HCT116 (cell line): Measurements from ENCODE around the gene RRAGA. TPM values are rescaled to one million over a fixed set of nuclear protein-coding genes. Genes with fewer than 3 reads are reported as not detected.
A peak's percentile ranks its signal among the peaks of the same experiment; 100 is the strongest.

Experiments
- ATAC-seq: fragments of 200-7000 bp; cut with Tn5 transposase; 2 replicates; pipeline ENCODE4 v1.9.1; 2020; ENCODE audit warnings: mild to moderate bottlenecking, moderate library complexity
- BruUV-seq: library from RNA; stranded (reverse); fragments of 400-500 nt; replicated peaks from 2 replicates; lab custom pipeline; 2021; lab: Mats Ljungman, UMichigan
- CTCF ChIA-PET: fragments of 300-600 bp; sonication (Branson Sonifier 250); formaldehyde crosslinking; loops from one replicate; lab custom pipeline; 2021; ENCODE audit warnings: antibody characterized with exemption; lab: Charles Lee
- POLR2A ChIA-PET: fragments of 300-600, 350-600 bp; sonication (Branson Sonifier 250); formaldehyde crosslinking; loops from one replicate; lab custom pipeline; 2021; ENCODE audit warnings: antibody characterized with exemption; lab: Charles Lee
- RAD21 ChIA-PET, 2 experiments: fragments of 300-600 bp; sonication (Branson Sonifier 250); formaldehyde crosslinking; loops; one replicate each; lab custom pipeline; 2023; ENCODE audit warnings: low total read pairs in 2 of 2; ENCODE audit not compliant: uncharacterized antibody in 2 of 2, unreplicated experiment in 2 of 2, low non-redundant PET in 1 of 2; lab: Charles Lee
- DNase-seq: peaks from one replicate; pipeline ENCODE4 v3.0.0-alpha.2; 2010; ENCODE audit warnings: low read depth, low spot score
- H2AFZ ChIP-seq: fragments of 200-600 bp; shearing (Covaris generic), sonication (generic); 2 replicates; pipeline ENCODE4 v1.6.1; 2017; ENCODE audit warnings: low read depth, mixed run types, mixed read lengths, antibody characterized with exemption, low read length; ENCODE audit not compliant: poor library complexity, severe bottlenecking
- H3K27ac ChIP-seq: 2 replicates; pipeline ENCODE4 v1.5.1; 2012; ENCODE audit warnings: low read depth, low read length
- H3K27me3 ChIP-seq: fragments of 200-600 bp; sonication (generic); 2 replicates; pipeline ENCODE4 v1.6.1; 2016; ENCODE audit warnings: mixed run types, low read length, mixed read lengths; ENCODE audit not compliant: insufficient read depth
- H3K36me3 ChIP-seq, 2 experiments: fragments of 200-500 bp in 1 of 2; fragments of 200-600 bp in 1 of 2; sonication (Bioruptor generic) in 1 of 2; sonication (generic) in 1 of 2; 2 replicates each; pipeline versions ENCODE4 v1.5.1 to v1.6.1; 2014 to 2016; ENCODE audit warnings: low read length in 2 of 2, inconsistent platforms in 1 of 2, mixed read lengths in 1 of 2, mixed run types in 1 of 2; ENCODE audit not compliant: insufficient read depth in 2 of 2, control insufficient read depth in 1 of 2
- H3K4me1 ChIP-seq, 2 experiments: fragments of 200-600 bp in 1 of 2; sonication (generic) in 1 of 2; 2 replicates each; pipeline versions ENCODE4 v1.5.1 to v1.6.1; 2012 to 2017; ENCODE audit warnings: low read length in 2 of 2, inconsistent platforms in 1 of 2, mild to moderate bottlenecking in 1 of 2, mixed read lengths in 1 of 2, mixed run types in 1 of 2, moderate library complexity in 1 of 2; ENCODE audit not compliant: insufficient read depth in 2 of 2, control insufficient read depth in 1 of 2
- H3K4me2 ChIP-seq: fragments of 200-600 bp; sonication (generic); 2 replicates; pipeline ENCODE4 v1.6.1; 2017; ENCODE audit warnings: mixed run types, low read length, mixed read lengths
- H3K4me3 ChIP-seq, 2 experiments: fragments of 200-600 bp in 1 of 2; sonication (generic) in 1 of 2; replicated peaks in 1 of 2; 2 replicates each; pipeline ENCODE4 v1.5.1; 2011 to 2016; ENCODE audit warnings: low read length in 2 of 2, control low read depth in 1 of 2, low read depth in 1 of 2, mild to moderate bottlenecking in 1 of 2, mixed read lengths in 1 of 2, mixed run types in 1 of 2
- H3K79me2 ChIP-seq: fragments of 200-600 bp; sonication (generic); 2 replicates; pipeline ENCODE4 v1.6.1; 2017; ENCODE audit warnings: mild to moderate bottlenecking, mixed run types, low read length, moderate library complexity, mixed read lengths; ENCODE audit not compliant: insufficient read depth
- H3K9ac ChIP-seq: fragments of 200-600 bp; sonication (generic); 2 replicates; pipeline ENCODE4 v1.6.1; 2016; ENCODE audit warnings: low read length, mixed read lengths
- H3K9me2 ChIP-seq: fragments of 200-600 bp; sonication (generic), shearing (Covaris generic); 2 replicates; pipeline ENCODE4 v1.6.1; 2017; ENCODE audit warnings: mixed run types, mild to moderate bottlenecking, moderate library complexity; ENCODE audit not compliant: insufficient read depth
- H3K9me3 ChIP-seq, 2 experiments: fragments of 200-500 bp in 1 of 2; fragments of 200-600 bp in 1 of 2; sonication (Bioruptor generic) in 1 of 2; sonication (generic) in 1 of 2; 2 replicates each; pipeline ENCODE4 v1.6.1; 2014 to 2017; ENCODE audit warnings: low read length in 2 of 2, mixed read lengths in 2 of 2, inconsistent platforms in 1 of 2, low read depth in 1 of 2, mild to moderate bottlenecking in 1 of 2, mixed run types in 1 of 2, moderate library complexity in 1 of 2; ENCODE audit not compliant: control insufficient read depth in 1 of 2, insufficient read depth in 1 of 2
- H4K20me1 ChIP-seq: fragments of 200-600 bp; sonication (generic), shearing (Covaris generic); 2 replicates; pipeline ENCODE4 v1.6.1; 2017; ENCODE audit warnings: mixed run types, mild to moderate bottlenecking, moderate library complexity; ENCODE audit not compliant: insufficient read depth
- CBX3 ChIP-seq: IDR thresholded peaks from 2 replicates; pipeline ENCODE4 v1.6.1; 2012; ENCODE audit warnings: low read depth
- CEBPB ChIP-seq: IDR thresholded peaks from 2 replicates; pipeline ENCODE4 v1.6.1; 2012; ENCODE audit warnings: low read depth
- CTCF ChIP-seq, 3 experiments: fragments of 200-600 bp in 1 of 3; sonication (generic) in 1 of 3; IDR thresholded peaks in 2 of 3; conservative IDR thresholded peaks in 1 of 3; 2 replicates each; pipeline ENCODE4 v1.5.1; 2012 to 2017; ENCODE audit warnings: low read depth in 2 of 3, low read length in 2 of 3, antibody characterized with exemption in 1 of 3, borderline replicate concordance in 1 of 3, control low read depth in 1 of 3, mild to moderate bottlenecking in 1 of 3, mixed read lengths in 1 of 3, mixed run types in 1 of 3, moderate library complexity in 1 of 3; ENCODE audit not compliant: insufficient read depth in 1 of 3
- JUND ChIP-seq: IDR thresholded peaks from 2 replicates; pipeline ENCODE4 v1.6.1; 2012
- RAD21 ChIP-seq: IDR thresholded peaks from 2 replicates; pipeline ENCODE4 v1.6.1; 2012; ENCODE audit warnings: low read depth, mild to moderate bottlenecking
- SP1 ChIP-seq: IDR thresholded peaks from 2 replicates; pipeline ENCODE4 v1.6.1; 2012; ENCODE audit warnings: low read depth
- intact Hi-C: fragments of 100-400 bp; cut with micrococcal nuclease; formaldehyde crosslinking; loops from 2 replicates; pipeline ENCODE4 v1.10.0; 2022
- total RNA-seq: library from RNA; stranded (reverse); gene quantifications from one replicate; pipeline ENCODE4 v1.2.1, GENCODE V29; 2021; ENCODE audit not compliant: unreplicated experiment

The RRAGA gene
- total RNA-seq, 1 experiment from 2014 or later = 47.3 TPM

- no peaks in the 10 kb centered on the region for H4K20me1 ChIP-seq
- H3K27me3 ChIP-seq = no peaks in the 10 kb centered on the region
- ATAC-seq = peak; percentile 61; the same call in 1 of the 2 replicates
- H3K9ac ChIP-seq = no peak overlapping the region
- ChIA-PET RAD21 (no interaction called here), POLR2A (no interaction called here), CTCF (interaction anchor here (1.9 kb wide), 1 partner anchor 11 kb away, joined by 4 read pairs; no protein-coding TSS in a partner anchor)
- H3K9me3 ChIP-seq = no peaks in the 10 kb centered on the region
- H3K9me2 ChIP-seq = no peaks in the 10 kb centered on the region
- H2AFZ ChIP-seq = no peak overlapping the region
- intact Hi-C loops = no loop called here
- TF ChIP-seq CEBPB = no peak
- H3K4me3 ChIP-seq = no peak overlapping the region
- DNase-seq = no peak
- H3K36me3 ChIP-seq = peaks cover 36 to 52% of the 10 kb centered on the region in 2 experiments
- H3K79me2 ChIP-seq = peaks cover 12% of the 10 kb centered on the region
- H3K27ac ChIP-seq = no peak overlapping the region
- BruUV-seq = no TSS peak
- peaks cover 0 to 4% of the 10 kb centered on the region in 2 experiments; a peak in 1 of 4 replicates for H3K4me1 ChIP-seq
- no peak overlapping the region for H3K4me2 ChIP-seq
These were observed 25.6 kb downstream of the RRAGA start for GRCh38 chr9:19074836-19075235.

DNA sequence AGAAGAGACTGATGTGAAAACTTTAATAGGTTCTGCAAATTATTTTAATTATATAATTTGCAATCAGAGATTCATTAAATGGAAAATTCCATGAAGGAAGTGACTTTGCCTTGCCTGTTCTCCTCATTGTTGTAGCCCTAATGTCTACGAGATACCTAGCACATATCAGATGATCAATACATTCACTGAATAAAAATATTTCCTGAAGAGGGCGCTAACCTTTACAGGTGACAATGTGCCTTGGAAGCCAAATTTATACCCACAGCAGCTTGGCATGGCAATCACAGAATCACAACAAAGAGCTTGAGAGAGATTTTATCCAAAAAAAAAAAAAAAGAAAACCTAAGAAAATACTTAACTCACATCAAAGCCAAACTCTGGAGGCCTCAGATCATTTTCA, 36.1 kb downstream of the RRAGA start:
- peak; percentile 22 for DNase-seq
- Histone ChIP-seq H2AFZ (no peak overlapping the region), H3K27ac (no peak overlapping the region), H3K4me2 (no peak overlapping the region), H3K9me3 (no peaks in the 10 kb centered on the region), H3K4me1 (no peaks in the 10 kb centered on the region), H4K20me1 (peaks cover 3% of the 10 kb centered on the region; the same call in 1 of the 2 replicates), H3K79me2 (peaks cover 47% of the 10 kb centered on the region), H3K4me3 (no peak overlapping the region), H3K27me3 (no peaks in the 10 kb centered on the region), H3K36me3 (peaks cover 41 to 56% of the 10 kb centered on the region in 2 experiments), H3K9ac (no peak overlapping the region), H3K9me2 (no peaks in the 10 kb centered on the region)
- CTCF ChIA-PET = interaction anchor here (0.6 to 1.6 kb wide), 7 partner anchors 11 to 372 kb away, joined by 3 to 10 read pairs (median 4); no protein-coding TSS in a partner anchor
- RAD21 ChIA-PET = interaction anchor here (1.1 to 1.8 kb wide), 2 partner anchors 89 to 372 kb away, joined by 4 to 6 read pairs; no protein-coding TSS in a partner anchor
- intact Hi-C loops = loop anchor here (1.0 to 2.0 kb wide), 2 partner anchors 90 to 372 kb away; no protein-coding TSS in a partner anchor
- TF ChIP-seq RAD21 (peak; percentile 55), CBX3 (no peak), JUND (no peak), SP1 (no peak), CTCF (IDR thresholded peaks at IDR 0.05 in 2 of 3, conservative IDR thresholded peaks at IDR 0.05 in 1 of 3; ENCODE audit: borderline replicate concordance in 1 of 3, insufficient read depth in 1 of 3, low read depth in 2 of 3, low read length in 2 of 3) (peak; percentile 34 to 66 (median 43); a peak in 4 of 6 replicates)
- BruUV-seq = no TSS peak
- ATAC-seq = peak; percentile 79
- POLR2A ChIA-PET = no interaction called here
